Prostate gland (tissue), 2 donors: ENCODE measurements around the gene SPINT3.

ENCODE experiments used
- CTCF ChIP-seq, 4 experiments: fragments of 200-600 bp in 2 of 4; fragments of 450-650 bp in 2 of 4; sonication (generic) in 2 of 4; IDR thresholded peaks; 1 replicate in 3 of 4; 2 replicates in 1 of 4; pipeline ENCODE4 v1.5.1; 2016 to 2019; ENCODE audit warnings: antibody characterized with exemption in 4 of 4, mild to moderate bottlenecking in 2 of 4, moderate library complexity in 2 of 4
- POLR2A ChIP-seq: fragments of 450-650 bp; IDR thresholded peaks from one replicate; pipeline ENCODE4 v1.6.1; 2016; ENCODE audit warnings: antibody characterized with exemption, mild to moderate bottlenecking
- POLR2AphosphoS5 ChIP-seq: sonication (generic); formaldehyde crosslinking; IDR thresholded peaks from one replicate; pipeline ENCODE4 v1.6.1; 2017; ENCODE audit warnings: antibody characterized with exemption

- TF ChIP-seq CTCF (IDR thresholded peaks at IDR 0.05) (no peak), POLR2A (no peak), POLR2AphosphoS5 (no peak)
Observed at GRCh38 chr20:45484676-45485075, 30.7 kb downstream of the SPINT3 start.
